Measurements from ENCODE around the gene SHOC2.

Gene SHOC2

GRCh38 chr10:110883924-110884323, 35.5 kb upstream of the SHOC2 start:
- Mint-ChIP-seq H3K4me3 (no peak overlapping the region), H3K36me3 (ENCODE audit: low read depth) (peaks cover 66% of the 10 kb centered on the region), H3K9me3 (no peaks in the 10 kb centered on the region), H3K27ac (no peak overlapping the region), H3K27me3 (ENCODE audit: low read depth, poor library complexity) (peaks cover 4% of the 10 kb centered on the region), H3K4me1 (no peaks in the 10 kb centered on the region)
- no peak for TF ChIP-seq CTCF (IDR thresholded peaks at IDR 0.05)
- DNase-seq, result no peak

- Mint-ChIP-seq H3K4me1 (no peaks in the 10 kb centered on the region), H3K9me3 (no peaks in the 10 kb centered on the region), H3K36me3 (ENCODE audit: low read depth) (peaks cover 68% of the 10 kb centered on the region), H3K27ac (no peak overlapping the region), H3K4me3 (no peak overlapping the region), H3K27me3 (ENCODE audit: low read depth, poor library complexity) (peaks cover 4% of the 10 kb centered on the region)
- no peak for DNase-seq
- no peak for TF ChIP-seq CTCF (IDR thresholded peaks at IDR 0.05)
These were observed 33.3 kb upstream of the SHOC2 start for GRCh38 chr10:110885932-110886674.

- Mint-ChIP-seq H3K4me3 (no peak overlapping the region), H3K4me1 (no peaks in the 10 kb centered on the region), H3K27me3 (ENCODE audit: low read depth, poor library complexity) (peaks cover 4% of the 10 kb centered on the region), H3K36me3 (ENCODE audit: low read depth) (peaks cover 67% of the 10 kb centered on the region), H3K27ac (no peak overlapping the region), H3K9me3 (no peaks in the 10 kb centered on the region)
- DNase-seq, result no peak
- TF ChIP-seq CTCF (IDR thresholded peaks at IDR 0.05), result no peak
These were observed 31.8 kb upstream of the SHOC2 start for GRCh38 chr10:110887560-110887959.

- H3K4me3 Mint-ChIP-seq, result no peak overlapping the region
- no peaks in the 10 kb centered on the region for H3K27me3 Mint-ChIP-seq (ENCODE audit: low read depth, poor library complexity)
- H3K36me3 Mint-ChIP-seq (ENCODE audit: low read depth), result peaks cover 59% of the 10 kb centered on the region
- H3K4me1 Mint-ChIP-seq, result no peaks in the 10 kb centered on the region
- no peaks in the 10 kb centered on the region for H3K9me3 Mint-ChIP-seq
- no peak for DNase-seq
- TF ChIP-seq CTCF (IDR thresholded peaks at IDR 0.05), result no peak
- H3K27ac Mint-ChIP-seq, result no peak overlapping the region
These were observed 26.7 kb upstream of the SHOC2 start for GRCh38 chr10:110892602-110893288.

GRCh38 chr10:110893559-110894179, 25.7 kb upstream of the SHOC2 start:
- TF ChIP-seq CTCF (IDR thresholded peaks at IDR 0.05), result peak; percentile 57
- Mint-ChIP-seq H3K27ac (no peak overlapping the region), H3K4me1 (no peaks in the 10 kb centered on the region), H3K27me3 (ENCODE audit: low read depth, poor library complexity) (no peaks in the 10 kb centered on the region), H3K36me3 (ENCODE audit: low read depth) (peaks cover 63% of the 10 kb centered on the region), H3K9me3 (no peaks in the 10 kb centered on the region), H3K4me3 (no peak overlapping the region)
- no peak for DNase-seq

Data from nephron progenitor cell (in vitro differentiated cells).